ENCODE data around the gene ZNG1A.

DNA sequence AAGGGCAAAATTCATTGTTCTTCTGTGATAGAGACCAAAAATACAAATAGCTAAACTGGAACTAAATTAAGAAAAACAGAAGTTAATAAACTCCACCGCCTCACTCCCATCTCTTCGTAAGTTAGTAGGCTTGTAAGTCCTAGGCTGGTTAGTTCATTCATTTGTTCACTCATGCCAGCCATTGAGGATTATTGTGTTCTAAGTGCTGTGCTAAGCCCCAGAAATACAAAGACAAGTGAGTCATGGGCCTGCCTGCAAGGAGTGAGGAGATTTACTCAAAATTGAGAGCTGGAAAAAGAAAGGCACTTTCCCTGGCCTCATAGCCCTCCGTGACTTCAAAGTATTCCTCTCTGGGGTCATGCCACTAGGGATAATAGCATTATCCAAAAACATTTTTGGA, 44.3 kb upstream of the ZNG1A start:
- TF ChIP-seq, protein P1, sequence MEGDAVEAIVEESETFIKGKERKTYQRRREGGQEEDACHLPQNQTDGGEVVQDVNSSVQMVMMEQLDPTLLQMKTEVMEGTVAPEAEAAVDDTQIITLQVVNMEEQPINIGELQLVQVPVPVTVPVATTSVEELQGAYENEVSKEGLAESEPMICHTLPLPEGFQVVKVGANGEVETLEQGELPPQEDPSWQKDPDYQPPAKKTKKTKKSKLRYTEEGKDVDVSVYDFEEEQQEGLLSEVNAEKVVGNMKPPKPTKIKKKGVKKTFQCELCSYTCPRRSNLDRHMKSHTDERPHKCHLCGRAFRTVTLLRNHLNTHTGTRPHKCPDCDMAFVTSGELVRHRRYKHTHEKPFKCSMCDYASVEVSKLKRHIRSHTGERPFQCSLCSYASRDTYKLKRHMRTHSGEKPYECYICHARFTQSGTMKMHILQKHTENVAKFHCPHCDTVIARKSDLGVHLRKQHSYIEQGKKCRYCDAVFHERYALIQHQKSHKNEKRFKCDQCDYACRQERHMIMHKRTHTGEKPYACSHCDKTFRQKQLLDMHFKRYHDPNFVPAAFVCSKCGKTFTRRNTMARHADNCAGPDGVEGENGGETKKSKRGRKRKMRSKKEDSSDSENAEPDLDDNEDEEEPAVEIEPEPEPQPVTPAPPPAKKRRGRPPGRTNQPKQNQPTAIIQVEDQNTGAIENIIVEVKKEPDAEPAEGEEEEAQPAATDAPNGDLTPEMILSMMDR (IDR thresholded peaks at IDR 0.05; ENCODE audit: insufficient read depth, low read length, poor library complexity, severe bottlenecking): no peak
- no peak for TF ChIP-seq EZH2phosphoT487 (conservative IDR thresholded peaks at IDR 0.05; ENCODE audit: low read length)

Data from SU-DHL-6 (cell line).